ENCODE data around the gene RSBN1L.
"Not testable (repeated sequence)": the region's sequence is repeated elsewhere in the genome, so short reads cannot be mapped to it uniquely, and the experiment has no call there.

RSBN1L gene

DNA sequence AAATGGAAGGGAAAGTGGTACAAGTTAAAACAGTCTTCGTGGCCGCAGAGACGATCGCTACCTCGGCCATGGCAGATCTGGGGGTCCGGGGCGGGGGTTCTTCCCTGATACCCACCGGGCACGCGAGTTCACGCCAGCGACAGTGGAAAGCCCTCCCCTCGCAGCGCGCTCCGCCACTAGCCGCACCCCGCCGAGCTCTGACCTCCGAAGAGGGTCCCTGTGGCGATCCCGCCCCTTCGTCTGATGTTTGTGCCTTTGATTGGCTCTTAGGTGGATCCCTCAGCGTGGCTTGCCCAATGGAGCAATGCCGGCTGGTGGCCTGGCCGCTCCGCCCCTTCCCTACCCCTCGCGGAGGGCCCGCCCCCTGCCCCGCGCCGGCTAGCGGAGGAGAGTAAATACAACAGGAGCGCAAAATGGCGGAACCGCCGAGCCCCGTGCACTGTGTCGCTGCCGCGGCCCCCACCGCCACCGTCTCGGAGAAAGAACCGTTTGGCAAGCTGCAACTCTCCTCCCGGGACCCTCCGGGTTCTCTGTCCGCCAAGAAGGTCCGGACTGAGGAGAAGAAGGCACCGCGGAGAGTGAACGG lies at the start of gene RSBN1L:
Gene RSBN1L, plus strand, starts transcription at position 403 of the 586 bp plus-strand sequence. Its CDS starts 11 bp downstream, at position 414.
- peak; percentile 100 for DNase-seq

GRCh38 chr7:77648742-77649338 lies 47.4 kb upstream of the RSBN1L start:
- no peak for DNase-seq

- no peak for DNase-seq
Measured at GRCh38 chr7:77649716-77650349, 46.4 kb upstream of the RSBN1L start.

- DNase-seq = peak; percentile 91
Measured at GRCh38 chr7:77651575-77652162, 44.6 kb upstream of the RSBN1L start.

DNA sequence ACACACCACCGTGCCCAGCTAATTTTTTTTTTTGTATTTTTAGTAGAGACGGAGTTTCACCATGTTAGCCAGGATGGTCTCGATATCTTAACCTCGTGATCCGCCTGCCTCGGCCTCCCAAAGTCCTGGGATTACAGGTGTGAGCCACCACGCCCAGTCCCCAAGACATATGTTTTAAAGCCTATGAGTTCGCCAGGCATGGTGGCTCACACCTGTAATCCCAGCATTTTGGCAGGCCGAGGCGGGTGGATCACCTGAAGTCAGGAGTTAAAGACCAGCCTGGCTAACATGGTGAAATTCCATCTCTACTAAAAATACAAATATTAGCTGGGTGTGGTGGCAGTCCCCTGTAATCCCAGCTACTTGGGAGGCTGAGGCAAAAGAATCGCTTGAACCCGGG lies 43.4 kb upstream of the RSBN1L start:
- DNase-seq = not testable (repeated sequence)

DNA sequence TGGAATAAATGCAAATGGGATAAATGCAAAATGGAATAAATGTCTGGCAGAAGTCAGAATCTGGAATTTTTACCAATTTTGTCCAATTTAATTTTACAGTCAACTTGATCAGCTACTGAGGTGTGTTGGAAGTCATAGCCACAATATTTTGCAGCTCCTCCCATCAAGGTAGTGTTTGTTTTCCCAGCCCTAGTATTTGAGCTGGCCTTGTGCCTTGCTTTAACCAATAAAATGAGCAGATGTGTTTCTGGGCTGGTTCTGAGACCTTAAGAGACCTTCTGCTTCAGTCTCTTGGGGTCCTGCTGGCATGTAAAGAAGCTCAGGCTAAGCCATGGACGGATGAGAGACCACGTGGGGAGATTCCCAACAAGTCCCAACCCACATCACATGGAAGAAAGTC lies 42.7 kb upstream of the RSBN1L start:
- no peak for DNase-seq

- DNase-seq = no peak
Measured at GRCh38 chr7:77655356-77655755, 40.9 kb upstream of the RSBN1L start.

- DNase-seq = no peak
Measured at GRCh38 chr7:77655836-77656455, 40.3 kb upstream of the RSBN1L start.

DNA sequence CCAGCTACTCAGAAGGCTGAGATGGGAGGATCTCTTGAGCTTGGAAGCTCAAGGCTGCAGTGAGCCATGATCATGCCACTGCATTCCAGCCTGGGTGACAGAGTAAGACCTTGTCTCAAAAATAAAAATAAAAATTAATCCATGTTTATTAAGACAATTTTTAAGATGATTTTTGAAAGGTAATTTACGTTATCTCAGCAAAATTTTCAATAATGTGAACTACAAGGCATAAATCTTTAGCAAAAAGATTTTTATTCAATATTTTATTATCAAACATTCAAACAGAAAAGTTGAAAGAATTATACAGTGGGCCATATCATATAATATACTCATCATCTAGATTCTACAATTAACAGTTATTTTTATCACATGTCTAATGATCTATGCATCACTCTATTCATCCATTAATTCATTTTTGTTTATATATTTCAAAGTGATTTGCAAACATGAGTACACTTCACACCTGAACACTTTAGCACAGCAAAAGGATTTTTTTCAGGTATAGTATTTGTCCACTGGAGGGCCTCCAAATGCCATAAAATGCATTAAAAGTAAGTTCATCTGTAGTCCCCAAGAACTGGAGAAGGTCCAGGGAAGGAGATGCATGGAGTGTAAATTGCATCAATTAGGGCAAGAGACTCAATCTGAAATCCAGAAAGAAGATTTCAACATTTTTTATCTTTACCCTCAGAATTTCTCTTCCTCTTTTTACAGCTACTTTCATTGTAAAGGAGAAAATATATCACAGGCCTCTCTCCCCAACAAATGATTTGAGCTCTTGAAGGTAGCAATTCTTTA lies 38.6 kb upstream of the RSBN1L start:
- peak; percentile 96 for DNase-seq

- no peak for DNase-seq
Measured at GRCh38 chr7:77658928-77659327, 37.3 kb upstream of the RSBN1L start.

DNA sequence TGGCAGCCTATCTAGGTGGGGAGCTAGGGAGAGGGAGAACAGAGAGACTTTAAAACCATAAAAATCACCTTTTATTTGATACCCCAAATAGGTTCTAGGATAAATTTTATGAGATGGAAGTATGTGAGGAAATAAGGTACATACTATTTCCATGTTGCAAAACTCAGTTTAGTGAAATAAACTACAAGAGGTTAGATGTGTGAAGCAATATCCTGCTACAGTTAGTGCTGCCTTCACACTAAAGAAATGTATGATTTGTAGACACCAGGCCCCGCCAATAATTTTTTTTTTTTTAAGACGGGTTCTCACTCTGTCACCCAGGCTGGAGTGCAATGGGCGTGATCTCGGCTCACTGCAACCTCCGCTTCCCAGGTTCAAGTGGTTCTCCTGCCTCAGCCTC lies 34.4 kb upstream of the RSBN1L start:
- DNase-seq = no peak

DNA sequence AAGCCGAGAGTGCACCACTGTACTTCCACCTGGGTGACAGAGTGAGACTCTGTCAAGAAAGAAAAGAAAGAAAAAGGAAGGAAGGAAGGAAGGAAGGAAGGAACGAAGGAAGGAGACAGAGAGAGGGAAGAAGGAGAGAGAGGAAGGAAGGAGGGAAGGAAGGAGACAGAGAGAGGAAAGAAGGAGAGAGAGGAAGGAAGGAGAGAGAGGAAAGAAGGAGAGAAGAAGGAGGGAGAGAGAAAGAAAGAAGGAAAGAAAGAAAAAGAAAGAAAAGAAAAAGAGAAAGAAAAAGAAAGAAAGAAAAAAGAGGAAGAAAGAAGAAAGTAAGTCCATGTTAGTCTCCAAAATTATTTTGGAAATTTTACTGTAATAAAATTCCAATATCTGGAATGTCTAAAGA lies 33.4 kb upstream of the RSBN1L start:
- no peak for DNase-seq

DNA sequence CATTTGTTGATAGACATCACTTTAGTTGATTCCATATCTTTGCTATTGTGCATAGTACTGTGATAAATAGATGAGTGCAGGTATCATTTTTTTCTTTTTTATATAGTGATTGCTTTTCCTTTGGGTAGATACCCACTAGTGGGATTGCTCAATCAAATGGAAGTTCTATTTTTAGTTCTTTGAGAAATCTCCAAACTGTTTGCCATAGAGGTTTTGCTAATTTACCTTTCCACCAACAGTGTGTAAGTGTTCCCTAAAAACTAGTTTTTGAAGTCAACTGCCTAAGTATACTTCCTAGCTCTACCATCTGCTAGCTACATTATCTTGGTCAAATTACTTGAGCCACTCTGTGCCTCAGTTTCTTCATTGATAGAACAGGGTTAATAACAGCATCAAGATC lies 31.5 kb upstream of the RSBN1L start:
- no peak for DNase-seq

DNA sequence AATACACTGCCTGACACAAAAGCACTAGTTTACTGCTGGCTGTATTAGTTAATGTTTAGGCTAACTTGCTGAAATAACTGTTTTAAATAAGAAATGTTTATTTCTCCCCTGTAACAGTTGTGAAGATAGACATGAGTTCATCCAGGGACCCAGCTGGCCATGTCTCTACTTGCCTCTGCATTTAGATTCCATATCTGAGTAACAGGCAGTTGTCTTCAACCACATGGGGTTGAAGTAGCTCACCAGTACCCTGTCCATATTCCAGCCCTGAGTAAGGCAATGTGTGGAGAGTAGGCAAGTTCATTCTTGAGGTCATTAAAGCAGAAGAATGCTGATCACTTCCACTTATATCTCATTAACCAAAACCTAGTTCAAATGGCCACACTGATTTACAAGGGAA lies 31.1 kb upstream of the RSBN1L start:
- peak; percentile 51 for DNase-seq

DNA sequence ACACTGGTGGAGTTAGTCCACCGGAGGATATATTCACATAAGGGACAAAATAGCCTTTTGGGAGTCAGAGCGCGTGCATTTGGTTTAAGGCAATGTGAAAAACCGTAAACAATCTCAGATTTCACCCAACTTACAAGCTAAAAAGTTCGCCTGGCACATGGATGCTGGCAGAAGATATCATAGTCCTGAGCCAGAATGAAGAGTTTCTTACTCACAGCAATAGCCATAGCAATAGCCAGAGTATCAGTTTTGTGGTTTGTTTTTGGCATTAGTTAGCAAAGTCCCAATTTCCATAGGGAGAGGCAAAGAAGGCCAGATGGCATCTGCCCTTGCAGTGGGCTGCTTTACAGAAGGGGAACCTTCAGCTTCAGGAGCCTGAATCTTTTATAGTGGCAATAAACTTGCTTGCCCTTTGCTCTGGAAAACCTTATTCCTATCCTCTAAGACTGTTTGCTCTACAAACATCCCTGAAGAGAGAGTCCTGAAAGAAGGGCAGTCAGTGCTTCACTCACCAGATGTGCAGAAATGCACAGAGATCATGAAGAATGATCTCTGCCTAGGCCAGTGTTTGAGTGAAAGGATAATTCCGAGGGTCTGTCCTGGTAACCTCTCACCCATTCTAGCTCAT lies 28.7 kb upstream of the RSBN1L start:
- no peak for DNase-seq

DNA sequence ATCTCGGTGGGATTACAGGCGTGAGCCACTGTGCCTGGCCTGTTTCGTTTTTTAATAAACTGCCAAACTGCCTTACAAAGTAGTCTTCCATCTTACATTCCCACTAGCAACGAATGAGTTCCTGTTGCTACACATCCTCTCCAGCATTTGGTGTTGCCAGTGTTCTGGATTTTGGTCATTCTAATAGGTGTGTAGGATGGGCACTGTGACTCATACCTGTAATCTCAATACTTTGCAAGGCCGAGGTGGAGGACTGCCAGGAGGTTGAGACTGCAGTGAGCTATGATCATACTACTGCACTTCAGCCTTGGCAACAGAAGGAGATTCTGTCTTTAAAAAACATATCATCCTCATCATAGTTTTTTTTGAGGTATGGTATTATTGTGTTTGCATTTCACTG lies 21.4 kb upstream of the RSBN1L start:
- no peak for DNase-seq

DNA sequence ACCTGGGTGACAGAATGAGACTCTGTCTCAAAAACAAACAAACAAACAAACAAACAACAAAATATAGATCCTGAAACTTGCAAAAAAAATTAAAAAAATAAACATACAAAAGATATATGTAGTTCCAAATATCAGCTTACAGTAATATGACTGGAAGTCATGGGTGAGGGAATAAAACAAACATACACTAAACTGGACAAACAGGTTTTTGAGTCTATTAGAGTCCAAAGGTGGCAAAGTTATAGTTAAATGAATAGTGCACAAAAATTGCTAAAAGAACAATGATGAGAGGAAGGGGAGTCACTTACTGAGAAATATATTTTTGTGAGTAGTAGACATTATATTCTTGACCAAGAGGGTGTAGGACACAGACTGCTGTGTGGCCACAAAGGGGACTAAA lies 16.7 kb upstream of the RSBN1L start:
- no peak for DNase-seq

DNA sequence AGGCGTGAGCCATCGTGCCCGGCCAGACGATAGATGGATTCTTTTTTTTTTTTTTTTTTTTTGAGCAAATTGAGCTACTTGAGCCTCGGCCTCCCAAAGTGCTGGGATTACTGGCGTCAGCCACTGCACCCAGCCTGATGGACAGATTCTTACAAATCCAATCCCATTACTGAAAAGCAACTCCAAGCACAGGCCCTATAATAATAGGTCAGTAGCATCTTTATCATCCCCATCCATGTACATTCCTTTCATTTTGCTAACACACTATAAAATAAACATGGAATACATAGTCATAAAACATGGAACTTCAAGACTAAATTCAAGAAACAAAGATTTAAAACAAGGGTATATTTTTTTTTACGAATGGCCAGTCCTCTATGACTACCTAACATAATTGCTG lies 16.0 kb upstream of the RSBN1L start:
- no peak for DNase-seq

- no peak for DNase-seq
Measured at GRCh38 chr7:77684030-77684429, 12.2 kb upstream of the RSBN1L start.

DNA sequence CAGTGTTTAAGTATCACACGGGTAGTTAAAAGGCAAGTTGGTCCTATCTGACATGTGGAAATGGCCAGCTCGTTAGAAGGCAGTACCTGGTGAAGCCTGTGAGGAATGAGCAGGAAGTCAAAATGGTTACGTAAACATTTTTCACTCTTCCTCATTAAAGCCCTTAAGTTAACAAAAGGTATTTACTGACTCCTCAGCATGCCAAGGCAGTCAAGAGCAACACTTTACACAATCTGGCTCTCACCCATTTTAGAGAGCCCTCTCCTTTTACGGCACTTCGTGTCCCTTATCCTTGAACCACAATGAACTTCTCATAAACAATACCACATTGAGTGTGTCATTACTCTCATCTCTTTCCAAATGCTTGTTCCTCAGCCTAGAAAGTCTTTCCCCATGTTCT lies 11.0 kb upstream of the RSBN1L start:
- DNase-seq = no peak

DNA sequence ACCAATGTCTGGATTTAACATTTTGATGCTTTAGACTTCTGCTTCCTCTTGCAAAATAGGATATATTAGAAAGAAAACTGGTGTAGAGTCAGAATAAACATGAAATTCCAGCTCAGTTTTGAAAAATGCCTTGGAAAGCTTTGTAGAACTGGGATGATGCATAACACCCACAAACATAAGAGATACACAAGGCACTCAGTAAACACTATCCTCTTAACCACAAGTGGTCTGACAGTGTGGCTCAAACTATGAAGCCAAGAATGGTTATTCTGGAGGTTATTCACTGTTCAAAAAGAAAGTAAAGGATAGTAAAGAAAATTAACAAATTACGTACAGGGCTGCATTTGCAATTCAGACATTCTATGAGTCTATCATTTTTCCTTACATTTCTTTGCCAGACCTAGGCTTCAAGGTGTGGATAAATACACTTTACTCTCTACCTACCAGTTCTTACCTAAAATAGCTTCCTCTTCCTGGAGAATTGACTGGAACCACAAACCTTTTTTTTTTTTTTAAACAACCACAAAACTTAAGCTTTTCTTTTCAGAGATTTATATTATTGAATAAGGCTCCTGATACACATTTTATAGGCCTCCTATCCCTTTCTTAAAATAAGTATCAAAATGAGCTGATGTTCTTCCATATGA lies 9.0 kb upstream of the RSBN1L start:
- DNase-seq = no peak

- DNase-seq = no peak
Measured at GRCh38 chr7:77687747-77688144, 8.5 kb upstream of the RSBN1L start.

Measured in OCI-M1 (cell line).